Measurements from ENCODE around the gene UBE2E3. TPM values are rescaled to one million over a fixed set of nuclear protein-coding genes. Genes with fewer than 3 reads are reported as not detected.

Gene UBE2E3
- 97.0 and 109 TPM in 2 replicates for total RNA-seq

DNA sequence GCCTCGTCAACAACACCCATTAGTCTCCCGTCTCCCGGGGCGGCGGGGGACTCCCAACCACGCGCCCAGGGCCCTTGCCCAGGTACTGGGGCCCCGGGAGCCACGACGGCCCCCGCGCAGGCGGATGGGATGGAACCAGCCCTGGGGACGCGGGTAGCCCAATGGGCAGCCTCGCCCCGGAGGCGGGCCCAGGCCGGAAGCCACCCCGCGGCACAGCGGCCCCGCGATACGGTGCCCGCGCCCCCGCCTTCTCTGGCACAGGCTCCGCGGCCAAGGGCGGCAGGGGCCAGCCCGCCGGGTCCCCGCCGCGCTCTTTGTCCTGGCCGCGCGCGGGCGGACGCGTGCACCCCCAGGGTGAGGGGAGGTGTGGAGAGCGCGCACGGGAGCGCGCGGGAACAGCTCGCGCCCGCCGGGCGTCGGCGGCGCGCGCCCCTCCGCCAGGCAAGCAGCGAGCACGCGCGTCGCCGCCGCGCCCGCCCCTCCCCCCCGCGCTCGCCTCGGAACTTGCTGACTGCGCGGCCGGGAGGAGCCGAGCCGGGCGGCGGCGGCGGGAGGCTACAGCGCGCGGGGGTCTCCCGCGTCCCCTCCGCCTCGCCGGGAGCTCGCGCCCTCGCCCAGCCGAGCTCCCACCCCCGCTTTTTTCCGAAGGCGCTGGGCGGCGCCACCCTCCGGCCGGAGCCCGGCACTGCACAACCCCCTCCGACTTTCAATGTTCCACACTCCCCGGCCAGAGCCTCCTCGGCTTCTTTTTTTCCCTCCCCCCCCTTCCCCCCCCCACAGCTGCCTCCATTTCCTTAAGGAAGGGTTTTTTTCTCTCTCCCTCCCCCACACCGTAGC lies at the start of gene UBE2E3:
Gene UBE2E3, plus strand, starts transcription at position 500 of the 837 bp plus-strand sequence. CDS start 1,438 bp downstream, outside the sequence.

All from cardiac ventricle fibroblast (primary cell).